Measurements from ENCODE around the gene RUNX3.

The RUNX3 gene

DNA sequence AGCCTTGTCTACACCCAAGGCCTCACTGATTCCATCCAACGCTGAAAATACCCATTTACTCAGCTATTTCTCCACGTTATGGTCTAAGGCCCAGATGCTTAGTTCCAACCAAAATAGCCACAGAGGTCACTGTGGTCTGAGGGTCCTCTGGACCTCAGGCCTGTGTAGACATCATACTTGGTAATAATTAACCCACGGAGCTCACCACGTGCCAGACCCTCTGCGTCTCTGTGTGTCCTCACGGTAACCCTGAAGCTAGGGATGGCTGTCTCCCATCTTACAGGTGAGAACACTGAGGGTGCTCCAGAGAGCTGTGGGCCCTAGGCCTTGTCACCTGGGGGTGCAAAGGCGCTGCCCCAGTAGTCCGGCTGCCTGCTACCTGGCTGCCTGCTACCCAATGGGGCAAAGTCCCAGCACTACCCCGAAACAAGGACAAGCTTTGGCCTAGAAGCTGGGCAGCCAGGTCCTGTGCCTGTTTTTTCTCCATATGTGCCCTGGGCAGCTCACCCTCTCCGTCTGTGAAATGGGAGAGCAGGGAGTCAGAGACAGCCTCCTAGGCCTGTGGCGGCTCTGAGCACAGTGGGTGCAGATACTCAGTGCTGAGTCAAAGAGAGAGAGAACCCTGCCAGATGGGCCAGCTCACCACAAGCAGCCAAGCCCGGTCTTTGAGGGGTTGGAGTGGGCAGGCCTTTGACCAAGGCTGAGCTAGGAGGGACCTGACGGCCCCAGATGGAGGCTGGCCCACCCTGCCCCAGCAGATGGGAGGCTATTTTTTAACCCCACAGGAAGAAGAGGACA, 17.0 kb upstream of the RUNX3 start:
- DNase-seq, result no peak

DNA sequence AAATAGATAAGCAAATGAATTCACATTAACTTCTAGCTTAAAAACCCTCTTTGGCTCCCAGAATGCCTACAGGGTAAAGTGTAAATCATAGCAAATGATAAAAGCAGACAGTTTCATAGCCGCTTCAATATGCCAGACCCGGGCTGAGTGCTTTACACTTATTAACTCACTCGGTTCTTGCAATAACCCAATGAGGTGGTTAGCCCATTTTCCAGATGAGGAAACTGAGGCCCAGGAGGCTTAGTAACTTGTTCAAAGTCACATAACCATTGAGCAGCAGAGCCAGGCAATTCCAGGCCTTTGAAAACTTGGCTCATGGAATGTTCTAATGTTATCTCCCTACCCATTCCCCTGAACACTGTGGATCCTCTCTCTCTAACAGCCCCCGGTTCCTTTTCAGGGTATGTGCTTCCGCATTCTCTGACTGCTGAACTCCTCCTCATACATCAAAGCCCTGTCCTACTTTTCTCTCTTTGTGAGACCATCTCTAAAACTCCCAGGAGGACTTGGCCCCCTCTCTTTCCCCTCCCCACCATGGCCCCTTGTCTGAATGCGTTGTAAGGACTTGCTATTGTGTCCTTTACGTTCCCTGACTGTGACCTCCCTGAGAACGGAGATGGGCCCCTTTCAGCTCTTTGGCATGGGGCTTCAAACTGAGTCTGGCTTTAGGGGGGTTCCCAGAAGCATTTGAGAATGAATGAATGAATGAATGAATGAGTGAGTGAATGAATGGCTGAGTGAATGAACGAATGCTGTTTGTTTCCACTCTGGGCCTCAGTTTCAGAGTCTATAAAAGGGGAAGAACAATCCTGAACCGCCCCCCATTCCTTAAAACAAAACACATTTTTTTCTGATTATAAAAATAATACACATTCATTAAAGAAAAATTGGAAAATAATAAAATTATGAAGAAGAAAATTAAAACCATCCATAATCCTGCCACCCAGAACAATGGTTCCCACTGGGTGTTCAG, 15.6 kb upstream of the RUNX3 start:
- DNase-seq, result no peak

DNA sequence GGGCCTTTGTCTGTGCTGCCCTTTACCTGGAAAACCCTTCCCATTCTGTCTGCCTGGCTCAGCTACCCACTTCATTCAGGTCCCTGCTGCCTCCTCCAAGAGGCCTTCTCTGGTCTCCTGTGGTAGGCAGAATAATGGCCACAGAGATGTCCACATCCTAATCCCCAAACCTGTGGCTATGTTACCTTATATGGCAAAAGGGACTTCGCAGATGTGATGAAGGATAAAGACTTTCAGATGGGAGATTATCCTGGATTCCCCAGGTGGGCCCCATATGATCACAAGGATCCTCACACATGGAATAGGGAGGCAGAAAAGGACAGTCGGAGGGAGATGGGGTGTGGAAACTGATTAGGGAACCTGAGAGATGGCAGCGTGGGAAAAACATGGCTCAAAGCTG, 14.2 kb upstream of the RUNX3 start:
- DNase-seq, result no peak

DNA sequence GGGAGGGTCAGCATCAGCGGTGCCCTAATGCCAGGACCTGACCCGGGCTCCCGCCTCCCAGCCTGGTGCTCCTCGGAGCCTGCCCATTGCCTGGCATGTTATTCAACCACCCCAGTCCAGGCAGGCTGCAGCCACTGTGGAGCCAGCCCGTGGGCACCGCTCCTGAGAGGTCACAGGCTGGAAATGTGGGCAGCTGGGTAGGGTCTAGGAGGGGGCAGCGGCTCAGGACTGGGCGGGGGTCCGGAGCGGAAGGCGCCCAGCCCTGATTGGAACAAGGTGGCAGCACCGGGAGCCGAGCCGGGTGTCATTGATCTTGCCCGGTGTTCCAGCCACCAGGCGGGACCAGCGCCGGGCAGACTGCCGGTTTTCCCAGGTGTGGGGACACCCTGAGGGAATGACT, 12.7 kb upstream of the RUNX3 start:
- DNase-seq, result no peak

GRCh38 chr1:24941564-24941963, 11.5 kb upstream of the RUNX3 start:
- DNase-seq, result no peak

GRCh38 chr1:24940231-24940630, 10.2 kb upstream of the RUNX3 start:
- no peak for DNase-seq

GRCh38 chr1:24939675-24940193, 9.7 kb upstream of the RUNX3 start:
- no peak for DNase-seq

- no peak for DNase-seq
These were observed 9.1 kb upstream of the RUNX3 start for GRCh38 chr1:24939040-24939674.

DNA sequence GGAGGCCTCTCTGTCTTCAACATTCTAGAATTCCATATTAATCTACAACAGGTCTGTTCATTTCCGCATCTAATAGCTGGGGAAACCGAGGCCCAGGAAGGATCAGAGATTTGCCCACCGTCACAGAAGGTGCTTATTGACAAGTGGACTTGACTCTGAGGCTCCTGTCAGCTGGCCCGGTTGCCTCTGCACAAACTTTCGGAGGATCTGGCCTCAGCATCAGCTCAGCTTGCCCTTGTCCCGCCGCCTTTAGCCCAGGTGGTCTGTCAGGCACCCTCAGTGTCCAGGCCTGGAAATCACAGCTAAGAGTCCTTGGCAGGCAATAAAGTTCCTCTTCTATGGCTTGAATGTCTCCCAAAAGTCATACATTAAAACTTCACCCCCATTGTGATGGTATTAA, 8.2 kb upstream of the RUNX3 start:
- DNase-seq, result no peak

DNA sequence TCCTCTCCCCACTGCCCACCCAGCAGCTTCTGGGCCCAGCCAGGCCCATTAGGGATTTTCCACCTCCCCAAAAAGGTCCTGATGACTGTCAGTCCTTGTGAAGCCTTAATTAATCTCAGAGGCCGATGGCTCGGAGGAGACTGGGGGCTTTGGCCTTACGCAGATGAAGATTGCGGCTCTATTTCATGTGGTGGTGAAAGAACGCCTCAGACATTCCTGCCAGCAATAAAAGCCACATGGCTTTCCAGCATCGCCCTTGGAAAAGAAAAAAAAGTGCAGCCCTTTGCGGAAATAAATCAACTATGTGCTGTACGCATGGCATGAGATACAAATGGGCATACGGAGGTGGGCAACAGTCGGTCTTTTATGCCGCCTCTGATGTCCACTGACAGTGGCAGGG, 6.6 kb upstream of the RUNX3 start:
- DNase-seq, result no peak

GRCh38 chr1:24935615-24936484, 5.8 kb upstream of the RUNX3 start:
- no peak for DNase-seq

DNA sequence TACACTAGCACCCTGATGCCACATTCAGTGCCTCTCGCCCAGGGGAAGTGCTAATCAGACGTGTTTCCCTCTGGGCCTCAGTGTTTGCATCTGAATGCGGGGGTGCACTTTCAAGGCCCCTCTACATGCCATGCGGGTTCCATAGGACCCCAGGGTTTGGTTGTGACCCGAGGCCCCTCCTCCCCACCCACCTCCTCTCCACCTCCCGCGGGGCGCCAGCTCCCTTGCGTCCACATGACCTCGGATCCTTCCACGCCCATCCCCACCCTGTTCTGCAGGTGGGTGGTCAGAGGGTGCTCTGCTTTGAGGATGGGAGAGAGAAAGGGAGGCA, 5.1 kb upstream of the RUNX3 start:
- no peak for DNase-seq

DNA sequence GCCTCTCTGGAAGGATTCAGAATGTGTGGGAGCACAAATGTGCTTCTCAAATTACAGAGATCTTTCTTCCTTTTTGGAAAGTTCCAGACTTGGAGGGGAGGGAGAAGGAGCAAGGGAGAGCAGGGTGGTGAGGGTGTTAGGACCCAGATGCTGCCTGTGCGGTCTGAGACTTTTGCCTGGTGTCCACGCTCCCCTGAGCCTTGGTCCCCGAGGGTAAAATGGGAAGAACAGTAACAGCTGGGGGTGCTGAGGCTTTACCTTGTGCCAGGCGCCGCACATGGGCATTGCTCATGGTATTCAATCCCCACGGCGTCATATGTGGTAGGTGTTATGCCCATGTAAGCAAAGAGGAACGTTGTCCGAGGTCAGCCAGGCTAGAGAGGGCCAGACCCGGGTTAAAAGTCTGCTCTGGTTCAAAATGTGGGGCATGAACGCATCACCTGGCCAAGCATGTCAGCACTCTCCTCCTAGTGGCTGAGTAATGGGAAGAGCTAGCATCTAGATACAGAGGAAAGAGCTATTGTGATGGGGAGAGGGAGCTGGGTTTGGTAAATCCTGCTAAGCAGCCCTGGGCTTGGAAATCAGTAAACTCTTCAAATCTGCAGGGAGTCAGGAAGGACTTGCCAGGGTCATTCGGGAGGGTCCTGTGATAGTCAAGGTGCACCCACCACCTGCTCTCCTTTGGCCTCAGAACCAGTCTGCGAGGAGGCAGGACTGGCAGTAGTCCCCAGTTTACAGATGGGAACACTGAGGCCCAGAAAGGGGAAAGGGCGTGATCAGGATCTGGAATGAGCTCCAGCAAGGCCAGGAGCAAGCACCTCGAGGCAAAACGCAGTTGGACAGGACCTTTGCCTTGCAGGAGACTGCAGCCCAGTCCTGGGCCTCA, 4.5 kb upstream of the RUNX3 start:
- DNase-seq, result no peak

GRCh38 chr1:24933468-24933867, 3.4 kb upstream of the RUNX3 start:
- DNase-seq, result no peak

- DNase-seq, result no peak
These were observed 2.7 kb upstream of the RUNX3 start for GRCh38 chr1:24932725-24933294.

DNA sequence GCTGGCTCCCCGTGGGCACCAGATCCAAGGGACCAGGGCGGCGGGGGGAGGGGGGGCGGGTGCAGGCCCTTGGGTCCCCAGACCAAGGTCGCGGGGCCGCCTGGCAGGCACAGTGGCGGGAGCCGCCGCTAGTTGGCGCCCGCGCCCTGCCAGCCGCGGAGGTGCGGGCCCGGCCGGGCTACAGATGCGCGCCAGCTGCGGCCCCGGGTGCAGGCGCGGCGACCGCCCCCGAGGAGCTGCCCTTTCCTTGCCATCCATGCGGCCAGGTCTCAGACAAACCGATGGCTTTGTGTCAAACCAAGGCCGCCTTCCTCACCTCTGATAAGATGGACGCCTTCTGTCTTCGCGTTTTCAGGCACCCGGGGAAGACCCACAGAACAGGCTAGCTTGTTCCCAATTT, 2.2 kb upstream of the RUNX3 start:
- peak; percentile 44 to 58 (median 54) for DNase-seq

DNA sequence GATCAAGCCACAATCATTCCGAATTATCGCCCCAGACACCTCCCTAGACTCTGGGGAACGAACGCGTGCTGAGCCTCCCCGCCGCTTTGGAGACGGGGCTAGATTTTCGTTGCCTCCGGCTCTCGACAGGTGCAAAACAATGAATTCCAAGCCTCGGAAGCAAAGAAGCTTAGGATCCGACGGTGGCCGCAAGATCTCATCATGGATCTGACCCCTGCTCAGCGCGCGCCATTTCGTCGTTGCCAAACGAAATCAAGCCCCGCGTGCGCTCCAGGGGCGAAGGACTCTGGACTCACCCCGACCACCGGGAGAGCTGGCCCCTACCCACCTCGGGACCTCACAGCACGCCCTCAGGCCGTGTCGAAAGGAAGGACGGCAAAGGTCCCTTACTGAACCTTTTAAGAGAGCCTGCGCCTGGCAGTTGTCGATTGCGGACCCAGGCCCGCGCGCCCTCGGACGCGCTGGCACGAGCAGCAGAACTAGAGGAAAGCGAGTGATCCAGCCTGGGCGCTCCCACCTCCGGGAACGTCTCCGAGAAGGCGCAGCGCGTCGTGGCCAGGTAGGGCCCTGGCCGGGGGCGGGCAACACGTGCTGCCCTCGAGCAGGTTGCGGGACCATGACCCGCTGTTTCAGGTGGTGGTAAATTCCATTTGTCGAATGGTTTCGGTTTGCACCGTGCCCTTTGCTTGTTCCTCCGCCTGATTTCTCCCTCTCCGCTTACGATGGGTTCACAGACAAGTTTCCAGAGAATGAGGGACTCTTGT, 1.6 kb upstream of the RUNX3 start:
- DNase-seq, result no peak

DNA sequence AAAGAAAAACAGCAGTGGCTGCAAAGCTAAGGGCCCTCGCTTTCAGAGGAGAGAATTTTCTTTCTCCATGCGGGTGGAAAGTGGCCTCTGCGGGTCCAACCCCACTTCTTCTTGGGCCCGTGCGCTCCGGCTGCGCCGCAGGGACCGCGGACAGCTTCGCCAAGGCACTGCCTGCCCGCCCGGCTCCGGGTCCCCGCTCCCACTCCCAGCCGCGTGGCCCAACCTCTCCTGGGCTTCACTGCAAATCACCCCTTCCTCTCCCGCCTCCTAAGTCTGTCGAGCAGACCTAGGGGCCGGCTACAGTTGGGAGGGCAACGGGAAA, 1.0 kb upstream of the RUNX3 start:
- DNase-seq, result no peak

GRCh38 chr1:24929398-24930259, 447 bp downstream of the RUNX3 start:
- DNase-seq, result peak in 3 of 4 experiments; percentile 41 to 50 (median 49)

Measured in activated CD4-positive, CD25-positive, alpha-beta regulatory T cell (primary cell).